GM18858 (cell line): Measurements from ENCODE around the gene THADA.

Experiments used
- ATAC-seq: cut with Tn5 transposase; IDR thresholded peaks from one replicate; pipeline ENCODE4 v1.9.1; 2021; ENCODE audit not compliant: unreplicated experiment

THADA gene

GRCh38 chr2:43265001-43265400 is 330.8 kb downstream of the THADA start:
- no peak for ATAC-seq

GRCh38 chr2:43262951-43263350 is 332.9 kb downstream of the THADA start:
- no peak for ATAC-seq

DNA sequence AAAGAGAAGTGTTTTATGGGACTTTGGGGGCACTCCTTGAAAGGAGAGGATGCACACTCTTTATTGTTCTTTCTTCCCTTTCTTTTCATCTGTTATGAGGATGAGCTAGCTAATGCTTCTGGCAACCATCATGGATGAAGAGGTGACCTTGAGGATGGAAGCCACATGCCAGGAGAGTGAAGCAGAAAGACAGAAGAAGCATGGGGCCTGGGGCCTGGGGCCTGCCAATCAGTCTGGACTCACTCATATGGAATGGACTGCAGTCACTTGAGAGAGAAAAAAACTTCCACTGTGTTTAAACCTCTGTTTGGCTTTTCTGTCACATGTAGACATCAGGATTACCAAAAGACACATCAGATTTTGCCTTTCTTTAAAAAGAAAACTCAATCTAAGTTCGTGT is 333.6 kb downstream of the THADA start:
- ATAC-seq = no peak

DNA sequence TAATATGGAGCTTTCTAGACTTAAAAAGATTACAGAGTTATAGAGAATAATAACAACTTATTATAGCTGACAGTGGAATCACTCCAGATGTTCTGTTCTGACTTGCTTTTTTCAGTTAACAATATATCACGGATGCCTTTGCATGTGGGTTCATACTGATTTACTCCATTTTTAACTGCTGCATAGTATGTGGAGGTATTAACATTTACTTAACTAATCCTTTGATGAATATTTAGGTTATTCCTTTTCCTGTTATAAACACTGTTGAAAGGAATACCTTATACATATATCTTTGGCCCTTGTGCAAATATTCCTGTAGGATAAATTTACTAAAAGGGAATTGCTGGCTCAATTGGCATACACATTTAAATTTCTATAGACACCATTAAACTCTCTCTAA is 336.3 kb downstream of the THADA start:
- ATAC-seq = no peak

GRCh38 chr2:43258547-43259156 is 337.2 kb downstream of the THADA start:
- ATAC-seq = no peak

DNA sequence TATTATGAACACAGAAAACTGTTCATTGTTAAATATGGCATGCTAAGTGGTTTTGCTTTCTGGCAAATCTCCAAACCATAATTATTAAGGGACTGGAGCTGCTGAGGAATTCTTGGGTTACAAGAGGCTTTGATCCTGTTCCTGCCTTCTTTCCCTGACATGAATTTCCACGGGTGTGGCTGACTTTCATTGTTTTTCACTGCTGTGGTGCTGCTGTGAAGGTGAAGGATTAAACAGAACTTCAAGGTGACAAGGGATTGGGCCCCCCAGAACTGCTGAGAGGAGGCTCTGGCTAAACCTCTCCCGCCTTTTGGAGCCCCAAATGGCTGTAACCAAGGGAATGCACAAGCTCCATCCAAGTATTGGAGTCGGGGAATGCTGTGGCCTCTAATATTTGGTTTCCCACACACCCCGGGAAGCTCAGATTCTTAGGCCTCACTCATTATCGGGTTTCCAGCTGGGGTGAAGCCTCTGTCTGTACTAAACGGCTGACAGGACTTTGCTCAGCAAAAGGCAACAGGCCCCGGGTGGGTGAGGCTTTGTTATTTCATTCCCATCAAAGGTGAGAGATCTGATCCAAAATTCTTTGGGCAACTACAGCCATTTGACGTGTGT is 340.4 kb downstream of the THADA start:
- ATAC-seq = no peak

DNA sequence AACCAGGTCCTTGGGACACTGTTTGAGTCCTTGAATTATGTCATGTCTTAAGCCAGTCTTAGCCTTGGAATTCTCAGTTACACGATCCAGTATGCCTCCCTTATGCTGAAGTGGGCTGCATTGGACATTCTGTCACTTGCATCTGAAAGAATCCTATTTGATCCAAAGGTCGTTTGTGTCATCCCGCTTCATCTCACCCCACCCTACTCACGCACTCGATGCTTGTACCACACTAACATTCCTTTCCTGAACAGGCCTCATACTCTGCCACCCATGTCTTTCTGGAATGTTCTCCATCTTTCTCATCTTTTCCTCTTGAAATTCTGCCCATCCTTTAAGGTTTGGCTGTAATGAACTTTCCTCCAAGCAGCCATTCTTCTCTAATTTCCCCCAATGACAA is 341.5 kb downstream of the THADA start:
- ATAC-seq = no peak

- no peak for ATAC-seq
Observed at GRCh38 chr2:43251171-43251731, 344.6 kb downstream of the THADA start.

DNA sequence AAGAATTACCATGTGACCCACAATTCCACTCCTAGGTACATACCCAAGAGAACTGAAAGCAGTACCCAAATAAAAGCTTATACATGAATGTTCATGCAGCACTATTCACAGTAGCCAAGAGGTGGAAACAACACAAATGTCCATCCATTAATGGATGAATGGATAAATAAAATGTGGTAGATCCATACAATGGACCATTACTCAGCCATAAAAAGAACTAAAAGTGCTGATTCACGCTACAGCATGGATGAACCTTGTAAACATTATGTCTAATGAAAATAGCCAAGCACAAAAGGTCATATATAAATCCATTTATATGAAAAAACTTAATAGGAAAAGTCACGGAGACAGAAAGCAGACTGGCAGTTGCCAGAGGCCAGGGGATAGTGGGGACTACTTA is 345.8 kb downstream of the THADA start:
- ATAC-seq = no peak

- no peak for ATAC-seq
Observed at GRCh38 chr2:43248621-43249020, 347.2 kb downstream of the THADA start.

DNA sequence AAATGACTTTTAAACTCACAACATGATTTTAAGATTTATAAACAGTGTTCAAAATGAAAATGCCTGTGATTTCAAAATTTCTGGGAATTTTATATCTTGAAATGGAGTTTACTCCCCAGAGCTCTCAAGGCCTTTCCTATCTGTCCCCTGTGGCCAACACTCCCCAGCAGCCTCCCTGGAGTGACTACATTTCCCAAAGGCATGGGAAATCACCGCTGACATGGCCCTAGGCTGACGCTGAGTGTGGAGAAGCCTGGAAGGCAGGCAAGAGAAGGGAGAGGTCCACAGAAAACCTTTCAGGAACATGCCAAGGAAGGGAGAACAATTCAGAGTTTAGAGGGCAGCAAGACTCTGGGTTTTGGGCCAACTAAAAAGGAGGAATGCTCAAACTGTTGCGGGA is 349.2 kb downstream of the THADA start:
- ATAC-seq = no peak

- ATAC-seq = no peak
Observed at GRCh38 chr2:43241558-43241957, 354.3 kb downstream of the THADA start.

GRCh38 chr2:43240766-43241150 is 355.1 kb downstream of the THADA start:
- no peak for ATAC-seq

DNA sequence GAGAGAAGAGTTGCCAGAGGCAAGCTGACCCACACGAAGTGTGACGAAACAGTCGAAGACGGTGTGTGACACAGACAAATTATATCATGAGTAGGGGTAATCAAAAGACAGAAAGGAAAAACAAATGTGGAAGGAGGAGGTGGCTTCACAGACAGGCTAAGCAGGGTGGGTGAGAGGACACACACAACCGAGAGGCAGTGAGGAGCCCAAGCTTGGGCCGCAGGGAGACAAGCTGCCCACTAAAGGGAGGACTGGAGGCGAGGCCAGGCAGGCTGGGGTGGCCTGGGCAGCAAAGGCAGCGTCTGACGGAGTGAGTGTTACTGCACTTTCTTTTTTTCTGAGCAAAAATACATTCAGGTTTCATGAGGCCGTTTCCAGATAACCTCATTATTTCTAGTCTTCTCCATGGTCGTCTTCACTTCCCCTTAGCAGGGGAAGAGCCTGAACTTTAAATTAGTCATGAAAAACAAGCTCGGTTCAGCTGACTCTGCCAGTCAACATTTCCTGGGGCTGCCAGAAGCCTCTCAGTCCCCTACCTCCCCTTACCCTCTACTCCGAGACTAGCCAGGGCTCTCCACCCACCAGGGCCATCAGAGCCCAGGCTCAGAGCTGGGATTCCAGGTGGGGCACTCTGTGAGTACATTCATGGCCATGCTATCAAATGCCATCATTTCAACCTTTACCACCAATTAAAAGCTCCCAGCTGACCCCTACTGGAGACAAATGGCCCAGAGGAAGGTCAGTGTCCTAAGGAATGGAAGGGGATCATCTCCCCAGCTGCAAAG is 355.7 kb downstream of the THADA start:
- ATAC-seq = no peak

DNA sequence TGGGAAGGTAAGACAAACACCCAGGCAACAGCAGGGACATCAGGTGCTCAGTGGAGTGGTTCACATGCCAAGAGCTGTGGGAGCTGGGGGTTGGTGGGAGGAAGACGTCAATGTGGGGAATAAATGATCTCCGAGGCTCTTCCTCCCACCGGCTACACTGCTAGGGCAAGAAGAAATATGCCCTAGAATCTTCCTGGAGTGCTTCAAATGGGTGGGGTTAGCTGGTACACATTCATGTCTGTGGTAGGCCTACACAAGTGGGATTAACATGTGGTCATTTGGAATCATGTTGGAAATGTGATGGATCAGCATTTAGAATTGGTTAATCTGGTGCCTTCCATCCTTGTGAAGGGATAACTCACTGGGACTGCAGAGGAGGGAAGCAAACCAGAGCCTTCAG is 357.0 kb downstream of the THADA start:
- no peak for ATAC-seq

DNA sequence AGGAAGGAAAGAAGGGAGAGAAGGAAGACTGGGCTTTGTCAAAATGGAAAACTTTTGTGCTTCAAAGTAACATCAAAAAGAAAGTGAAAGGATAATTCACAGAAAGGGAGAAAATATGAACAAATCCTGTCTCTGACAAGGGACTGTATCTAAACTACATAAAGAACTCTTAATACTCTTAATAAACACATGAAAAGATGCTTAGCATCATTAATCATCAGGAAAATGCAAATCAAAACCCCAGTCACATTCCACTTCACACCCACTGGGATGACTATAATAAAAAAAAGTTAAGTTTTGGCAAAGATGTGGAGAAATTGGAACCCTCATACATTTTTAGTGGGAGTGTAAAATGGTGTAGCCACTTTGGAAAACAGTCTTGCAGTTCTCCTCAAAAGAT is 357.7 kb downstream of the THADA start:
- ATAC-seq = no peak

- ATAC-seq = no peak
Observed at GRCh38 chr2:43233218-43234212, 362.3 kb downstream of the THADA start.

DNA sequence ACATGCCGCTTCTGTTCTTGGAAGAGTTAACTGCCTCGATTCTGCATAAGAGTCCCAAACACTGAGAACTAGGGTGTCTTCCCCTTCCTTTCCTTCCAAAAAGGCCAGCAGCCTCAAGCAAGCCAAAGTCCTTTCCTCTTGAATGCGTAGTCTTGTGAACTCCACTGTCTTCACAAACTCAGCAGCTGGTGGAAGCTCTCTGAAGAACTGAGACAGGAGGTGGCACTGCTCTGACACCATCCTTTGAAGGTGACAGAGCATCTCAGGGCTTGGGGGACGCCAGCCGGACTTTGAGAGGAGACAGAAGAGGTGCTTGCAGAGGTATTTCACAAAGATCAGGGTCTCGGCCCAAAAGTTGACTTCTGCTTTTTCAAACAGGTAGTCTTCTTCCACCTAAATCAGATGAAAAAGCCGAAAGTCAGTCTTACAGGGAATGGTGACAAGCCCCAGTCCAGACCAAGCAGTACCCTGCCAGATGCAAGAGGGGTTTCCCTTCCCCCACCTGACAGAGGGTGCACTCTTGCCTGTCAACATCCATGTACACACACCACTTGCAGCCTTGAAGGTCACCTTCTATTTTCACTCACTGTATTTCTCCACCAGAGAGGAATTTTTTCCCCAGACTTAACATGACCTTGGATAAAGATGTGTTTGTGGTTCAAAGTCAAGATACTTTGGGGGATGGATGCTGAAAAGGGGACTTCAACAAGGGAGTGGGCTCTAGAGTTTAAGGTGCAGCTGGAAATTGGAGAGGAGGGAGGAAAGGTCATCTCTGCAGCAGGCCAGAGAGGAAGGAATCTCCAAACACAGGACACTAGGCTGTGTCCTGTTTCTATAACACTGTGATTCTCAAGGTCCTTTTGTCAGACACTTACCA is 364.6 kb downstream of the THADA start:
- ATAC-seq = no peak

- no peak for ATAC-seq
Observed at GRCh38 chr2:43230351-43230885, 365.4 kb downstream of the THADA start.
